ENCODE data around the gene CD38.

CD38 gene

GRCh38 chr4:15744016-15744545 lies 34.0 kb upstream of the CD38 start:
- peaks cover 10% of the 10 kb centered on the region for H3K9me3 ChIP-seq (ENCODE audit: control insufficient read depth, low read length)
- peaks cover 3% of the 10 kb centered on the region for H3K4me1 ChIP-seq (ENCODE audit: control insufficient read depth, insufficient read depth, low read length, poor library complexity, severe bottlenecking)
- H3K4me3 ChIP-seq (ENCODE audit: extremely low read depth, insufficient read depth, low read length, poor library complexity, severe bottlenecking) = no peak overlapping the region
- no peaks in the 10 kb centered on the region for H3K36me3 ChIP-seq (ENCODE audit: control insufficient read depth, insufficient read depth, low read length)
- WGBS, 2 experiments (ENCODE audit: insufficient coverage in 2 of 2) = 100% methylated on average over 1 of the region's 5 CpGs; no CpG with 5 or more reads in 1 of the 2 experiments
- no peak overlapping the region for H3K27ac ChIP-seq (ENCODE audit: low read depth, low read length, severe bottlenecking)

DNA sequence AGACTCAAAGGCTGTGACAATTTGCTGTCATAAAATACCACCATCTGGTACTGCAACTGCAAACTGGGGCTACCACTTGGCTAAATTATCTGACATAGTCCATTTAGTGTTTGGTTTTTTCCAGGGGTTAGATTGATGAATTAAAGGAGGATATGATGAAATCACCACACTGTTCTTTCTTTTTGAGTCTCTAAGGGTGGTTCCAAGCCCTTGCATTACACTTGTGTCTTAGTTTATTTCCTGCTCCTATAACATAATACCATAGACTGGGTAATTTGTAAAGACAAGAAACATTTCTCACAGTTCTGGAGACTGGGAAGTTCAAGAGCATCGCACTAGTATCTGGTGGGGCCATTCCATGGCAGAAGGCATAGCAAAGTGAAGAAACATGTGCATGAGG lies 32.0 kb upstream of the CD38 start:
- Histone ChIP-seq H3K27ac (ENCODE audit: low read depth, low read length, severe bottlenecking) (no peak overlapping the region), H3K4me1 (ENCODE audit: control insufficient read depth, insufficient read depth, low read length, poor library complexity, severe bottlenecking) (peaks cover 3% of the 10 kb centered on the region), H3K36me3 (ENCODE audit: control insufficient read depth, insufficient read depth, low read length) (no peaks in the 10 kb centered on the region), H3K9me3 (ENCODE audit: control insufficient read depth, low read length) (peaks cover 10% of the 10 kb centered on the region), H3K4me3 (ENCODE audit: extremely low read depth, insufficient read depth, low read length, poor library complexity, severe bottlenecking) (no peak overlapping the region)
- 100% methylated on average over 1 of the region's 1 CpG; no CpG with 5 or more reads in 1 of the 2 experiments for WGBS, 2 experiments (ENCODE audit: insufficient coverage in 2 of 2)

GRCh38 chr4:15749001-15749400 lies 29.1 kb upstream of the CD38 start:
- H3K4me3 ChIP-seq (ENCODE audit: extremely low read depth, insufficient read depth, low read length, poor library complexity, severe bottlenecking) = no peak overlapping the region
- H3K27ac ChIP-seq (ENCODE audit: low read depth, low read length, severe bottlenecking) = no peak overlapping the region
- WGBS, 2 experiments (ENCODE audit: insufficient coverage in 2 of 2) = 76 to 84% methylated on average over 6 of the region's 6 CpGs
- H3K9me3 ChIP-seq (ENCODE audit: control insufficient read depth, low read length) = no peaks in the 10 kb centered on the region
- H3K4me1 ChIP-seq (ENCODE audit: control insufficient read depth, insufficient read depth, low read length, poor library complexity, severe bottlenecking) = no peaks in the 10 kb centered on the region
- no peaks in the 10 kb centered on the region for H3K36me3 ChIP-seq (ENCODE audit: control insufficient read depth, insufficient read depth, low read length)

DNA sequence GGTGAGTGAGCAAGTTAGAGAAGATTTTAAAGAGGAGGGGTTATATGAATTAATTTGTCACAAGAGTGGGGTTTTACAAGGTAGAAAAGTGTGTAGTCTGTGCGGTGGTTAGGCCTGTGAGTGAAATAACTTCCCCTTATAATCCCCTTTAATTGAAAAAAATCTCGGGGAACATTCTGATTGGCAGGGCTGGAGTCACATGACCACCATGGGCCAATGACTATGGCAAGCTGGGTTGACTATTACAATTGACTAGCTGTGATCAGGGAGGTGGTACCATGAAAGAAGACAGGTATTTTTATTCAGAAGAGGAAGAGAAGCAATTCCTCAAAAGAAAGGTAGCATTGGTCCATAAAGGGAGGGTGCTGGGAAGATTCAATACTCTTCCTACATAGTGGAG lies 27.0 kb upstream of the CD38 start:
- no peaks in the 10 kb centered on the region for H3K36me3 ChIP-seq (ENCODE audit: control insufficient read depth, insufficient read depth, low read length)
- H3K4me3 ChIP-seq (ENCODE audit: extremely low read depth, insufficient read depth, low read length, poor library complexity, severe bottlenecking) = no peak overlapping the region
- H3K4me1 ChIP-seq (ENCODE audit: control insufficient read depth, insufficient read depth, low read length, poor library complexity, severe bottlenecking) = peaks cover 2% of the 10 kb centered on the region
- no peak overlapping the region for H3K27ac ChIP-seq (ENCODE audit: low read depth, low read length, severe bottlenecking)
- no CpG with 5 or more reads among the region's 2 CpGs for WGBS, 2 experiments (ENCODE audit: insufficient coverage in 2 of 2)
- H3K9me3 ChIP-seq (ENCODE audit: control insufficient read depth, low read length) = no peaks in the 10 kb centered on the region

DNA sequence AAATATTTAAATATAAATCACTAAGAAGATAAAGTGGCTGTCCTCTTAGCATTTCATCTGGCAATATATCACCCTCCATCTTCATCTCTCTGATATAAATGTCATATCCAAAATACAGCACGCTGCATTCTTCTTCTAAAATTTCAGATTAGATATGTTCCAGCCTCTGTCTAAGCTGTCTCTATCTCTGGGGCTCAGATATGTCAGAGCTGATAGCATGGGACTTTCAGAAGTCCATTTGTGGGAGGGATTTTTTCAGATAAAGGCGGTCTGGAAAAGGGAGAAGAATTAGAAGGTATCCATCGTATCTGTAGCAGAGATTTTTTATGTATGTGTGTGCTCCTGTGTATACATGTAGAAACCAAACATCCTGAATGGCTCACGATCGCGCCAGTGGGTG lies 25.0 kb upstream of the CD38 start:
- Histone ChIP-seq H3K4me1 (ENCODE audit: control insufficient read depth, insufficient read depth, low read length, poor library complexity, severe bottlenecking) (peaks cover 2% of the 10 kb centered on the region), H3K27ac (ENCODE audit: low read depth, low read length, severe bottlenecking) (no peak overlapping the region), H3K9me3 (ENCODE audit: control insufficient read depth, low read length) (no peaks in the 10 kb centered on the region), H3K36me3 (ENCODE audit: control insufficient read depth, insufficient read depth, low read length) (no peaks in the 10 kb centered on the region), H3K4me3 (ENCODE audit: extremely low read depth, insufficient read depth, low read length, poor library complexity, severe bottlenecking) (no peak overlapping the region)
- 95 to 100% methylated on average over 2 to 3 of the region's 6 CpGs for WGBS, 2 experiments (ENCODE audit: insufficient coverage in 2 of 2)

GRCh38 chr4:15753786-15754185 lies 24.3 kb upstream of the CD38 start:
- peaks cover 2% of the 10 kb centered on the region for H3K4me1 ChIP-seq (ENCODE audit: control insufficient read depth, insufficient read depth, low read length, poor library complexity, severe bottlenecking)
- no peaks in the 10 kb centered on the region for H3K36me3 ChIP-seq (ENCODE audit: control insufficient read depth, insufficient read depth, low read length)
- H3K4me3 ChIP-seq (ENCODE audit: extremely low read depth, insufficient read depth, low read length, poor library complexity, severe bottlenecking) = no peak overlapping the region
- 87 to 90% methylated on average over 3 to 4 of the region's 4 CpGs for WGBS, 2 experiments (ENCODE audit: insufficient coverage in 2 of 2)
- no peaks in the 10 kb centered on the region for H3K9me3 ChIP-seq (ENCODE audit: control insufficient read depth, low read length)
- no peak overlapping the region for H3K27ac ChIP-seq (ENCODE audit: low read depth, low read length, severe bottlenecking)

DNA sequence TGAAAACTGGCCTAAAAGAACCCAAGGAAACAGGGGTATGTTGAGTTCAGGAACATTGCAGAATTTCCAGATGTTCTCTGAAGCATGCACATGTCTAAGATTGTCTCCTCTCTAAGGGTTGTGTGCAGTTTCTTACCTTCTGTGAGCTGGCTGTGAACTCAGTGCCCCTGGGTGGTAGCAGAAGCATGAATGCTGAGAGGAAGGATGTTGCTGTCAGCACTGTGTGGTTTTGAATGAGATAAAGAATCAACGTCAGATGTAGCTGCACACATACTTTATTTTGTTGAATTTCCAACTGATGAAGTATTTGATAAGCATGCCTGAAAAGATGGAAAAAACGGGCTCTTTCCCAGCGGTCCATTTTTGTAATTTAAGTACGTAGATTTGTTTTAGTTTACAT lies 23.8 kb upstream of the CD38 start:
- Histone ChIP-seq H3K36me3 (ENCODE audit: control insufficient read depth, insufficient read depth, low read length) (no peaks in the 10 kb centered on the region), H3K9me3 (ENCODE audit: control insufficient read depth, low read length) (no peaks in the 10 kb centered on the region), H3K27ac (ENCODE audit: low read depth, low read length, severe bottlenecking) (no peak overlapping the region), H3K4me3 (ENCODE audit: extremely low read depth, insufficient read depth, low read length, poor library complexity, severe bottlenecking) (no peak overlapping the region), H3K4me1 (ENCODE audit: control insufficient read depth, insufficient read depth, low read length, poor library complexity, severe bottlenecking) (peaks cover 2% of the 10 kb centered on the region)
- WGBS, 2 experiments (ENCODE audit: insufficient coverage in 2 of 2) = 38 to 72% methylated on average over 1 to 4 of the region's 4 CpGs

DNA sequence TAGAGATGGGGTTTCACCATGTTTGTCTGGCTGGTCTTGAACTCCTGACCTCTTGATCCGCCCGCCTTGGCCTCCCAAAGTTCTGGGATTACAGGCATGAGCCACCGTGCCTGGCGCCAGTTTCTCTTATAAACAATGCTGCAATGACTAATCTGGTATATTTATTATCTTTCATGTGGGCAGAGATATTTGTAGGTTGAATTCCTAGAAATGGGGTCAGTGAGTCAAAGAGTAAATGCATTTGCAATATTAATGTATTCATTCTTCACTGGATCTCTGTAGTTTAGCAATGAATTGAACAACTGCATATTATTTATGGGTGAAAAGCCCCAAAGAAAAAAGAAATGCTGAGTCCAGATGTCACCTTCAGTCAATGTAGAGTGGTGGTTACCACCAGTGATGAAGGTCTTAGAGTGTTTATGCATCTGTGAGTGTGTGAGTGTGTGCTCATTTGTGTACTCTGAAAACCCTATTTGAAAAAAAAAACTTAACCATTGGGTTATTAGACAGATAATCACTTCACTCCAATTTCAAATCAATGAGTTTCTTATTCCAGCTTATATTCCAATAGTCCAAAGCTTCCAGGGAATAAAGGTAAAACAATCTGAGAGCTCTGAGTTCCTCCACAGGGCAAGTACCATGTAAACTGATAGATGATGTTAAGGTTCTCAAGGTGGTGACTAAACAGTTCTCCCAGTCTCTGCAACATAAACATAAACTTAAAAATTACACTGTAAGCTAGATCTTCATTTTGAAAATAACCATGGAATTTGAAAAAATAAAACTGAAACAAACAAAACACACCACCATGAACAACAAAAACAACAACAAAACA lies 22.6 kb upstream of the CD38 start:
- H3K36me3 ChIP-seq (ENCODE audit: control insufficient read depth, insufficient read depth, low read length) = no peaks in the 10 kb centered on the region
- no peak overlapping the region for H3K4me3 ChIP-seq (ENCODE audit: extremely low read depth, insufficient read depth, low read length, poor library complexity, severe bottlenecking)
- whole genome bisulfite sequencing, 2 experiments (ENCODE audit: insufficient coverage in 2 of 2) = 90% methylated on average over 2 of the region's 4 CpGs; no CpG with 5 or more reads in 1 of the 2 experiments
- peaks cover 2% of the 10 kb centered on the region for H3K4me1 ChIP-seq (ENCODE audit: control insufficient read depth, insufficient read depth, low read length, poor library complexity, severe bottlenecking)
- H3K9me3 ChIP-seq (ENCODE audit: control insufficient read depth, low read length) = no peaks in the 10 kb centered on the region
- no peak overlapping the region for H3K27ac ChIP-seq (ENCODE audit: low read depth, low read length, severe bottlenecking)

DNA sequence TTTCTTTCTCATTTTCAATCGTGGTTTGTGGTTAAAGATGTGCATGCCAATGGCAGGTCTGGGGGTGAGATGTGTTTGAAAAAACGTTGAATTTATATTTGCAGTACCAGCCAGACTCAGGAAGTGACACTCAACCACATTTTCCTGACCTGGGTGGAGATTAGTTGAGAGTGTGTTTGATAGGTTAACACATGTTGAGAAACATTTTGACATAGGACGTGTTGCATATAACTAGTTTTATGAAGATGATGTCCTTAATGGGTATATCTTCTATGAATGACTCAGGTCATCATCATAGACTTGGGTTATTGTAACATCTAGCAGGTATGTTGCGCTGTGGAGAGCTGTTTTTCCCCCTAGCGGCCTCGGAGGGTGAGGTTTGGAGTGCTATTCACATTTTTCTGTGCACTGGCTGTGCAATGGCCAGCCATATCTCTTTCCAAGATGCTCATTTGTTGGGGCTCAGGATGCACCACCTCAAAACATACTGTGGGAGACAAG lies 21.7 kb upstream of the CD38 start:
- WGBS, 2 experiments (ENCODE audit: insufficient coverage in 2 of 2) = 71 to 76% methylated on average over 4 to 6 of the region's 6 CpGs
- Histone ChIP-seq H3K27ac (ENCODE audit: low read depth, low read length, severe bottlenecking) (no peak overlapping the region), H3K4me1 (ENCODE audit: control insufficient read depth, insufficient read depth, low read length, poor library complexity, severe bottlenecking) (peaks cover 2% of the 10 kb centered on the region), H3K9me3 (ENCODE audit: control insufficient read depth, low read length) (no peaks in the 10 kb centered on the region), H3K4me3 (ENCODE audit: extremely low read depth, insufficient read depth, low read length, poor library complexity, severe bottlenecking) (no peak overlapping the region), H3K36me3 (ENCODE audit: control insufficient read depth, insufficient read depth, low read length) (no peaks in the 10 kb centered on the region)

GRCh38 chr4:15757054-15757453 lies 21.1 kb upstream of the CD38 start:
- Histone ChIP-seq H3K27ac (ENCODE audit: low read depth, low read length, severe bottlenecking) (no peak overlapping the region), H3K4me1 (ENCODE audit: control insufficient read depth, insufficient read depth, low read length, poor library complexity, severe bottlenecking) (peaks cover 2% of the 10 kb centered on the region), H3K9me3 (ENCODE audit: control insufficient read depth, low read length) (no peaks in the 10 kb centered on the region), H3K4me3 (ENCODE audit: extremely low read depth, insufficient read depth, low read length, poor library complexity, severe bottlenecking) (no peak overlapping the region), H3K36me3 (ENCODE audit: control insufficient read depth, insufficient read depth, low read length) (no peaks in the 10 kb centered on the region)
- 60 to 80% methylated on average over 1 of the region's 4 CpGs for WGBS, 2 experiments (ENCODE audit: insufficient coverage in 2 of 2)

DNA sequence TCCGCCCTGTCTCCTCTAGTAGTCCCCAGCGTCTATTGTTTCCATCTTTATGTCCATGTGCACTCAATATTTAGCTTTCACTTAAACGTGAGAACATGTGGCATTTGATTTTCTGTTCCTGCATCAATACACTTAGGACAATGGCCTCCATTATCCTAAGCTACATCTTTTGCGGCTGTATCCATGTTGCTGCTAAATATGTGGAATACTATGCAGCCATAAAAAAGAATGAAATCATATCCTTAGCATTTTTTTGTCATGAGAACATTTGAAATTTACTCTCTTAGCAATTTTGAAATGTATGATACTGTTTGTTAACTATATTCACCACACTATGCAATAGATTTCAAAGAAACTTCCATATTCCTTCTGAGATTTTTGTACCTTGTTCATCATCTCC lies 19.8 kb upstream of the CD38 start:
- H3K9me3 ChIP-seq (ENCODE audit: control insufficient read depth, low read length) = no peaks in the 10 kb centered on the region
- no peak overlapping the region for H3K4me3 ChIP-seq (ENCODE audit: extremely low read depth, insufficient read depth, low read length, poor library complexity, severe bottlenecking)
- H3K36me3 ChIP-seq (ENCODE audit: control insufficient read depth, insufficient read depth, low read length) = no peaks in the 10 kb centered on the region
- H3K27ac ChIP-seq (ENCODE audit: low read depth, low read length, severe bottlenecking) = no peak overlapping the region
- WGBS, 2 experiments (ENCODE audit: insufficient coverage in 2 of 2) = 94 to 97% methylated on average over 3 of the region's 4 CpGs
- peaks cover 2% of the 10 kb centered on the region for H3K4me1 ChIP-seq (ENCODE audit: control insufficient read depth, insufficient read depth, low read length, poor library complexity, severe bottlenecking)

Measured in mesodermal cell (in vitro differentiated cells).